ENCODE data around the gene KLHL5.

KLHL5 gene

DNA sequence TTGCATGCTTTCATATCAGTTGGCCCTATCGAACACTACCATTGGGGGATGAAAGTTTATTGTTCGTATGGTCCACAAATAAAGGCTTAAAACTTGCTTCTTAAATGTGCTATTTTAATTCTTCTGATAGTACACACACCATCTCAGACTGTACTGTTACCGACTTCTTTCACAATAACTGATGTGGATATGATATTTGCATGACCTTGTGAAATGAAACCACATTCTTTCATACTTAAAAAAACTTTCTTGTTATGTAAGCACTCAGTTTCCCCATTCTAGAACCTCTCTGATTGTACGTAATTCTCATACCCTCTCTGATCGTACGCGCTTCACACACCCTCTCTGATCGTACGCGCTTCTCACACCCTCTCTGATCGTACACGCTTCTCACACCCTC is 108.3 kb downstream of the KLHL5 start:
- H3K4me3 Mint-ChIP-seq = no peak overlapping the region
- H3K27ac Mint-ChIP-seq = no peak overlapping the region
- no peaks in the 10 kb centered on the region for H3K4me1 Mint-ChIP-seq
- H3K27me3 Mint-ChIP-seq = no peaks in the 10 kb centered on the region
- H3K9me3 Mint-ChIP-seq = peaks cover 9% of the 10 kb centered on the region
- H3K36me3 Mint-ChIP-seq = no peaks in the 10 kb centered on the region

Data from activated naive CD4-positive, alpha-beta T cell treated with anti-CD3 and anti-CD28 coated beads, Interleukin-2, amount 50 U/mL, for 24 hours (primary cell).